CD4-positive, alpha-beta T cell treated with Interleukin-4 for 4 hours (primary cell): Measurements from ENCODE around the gene KCTD16.
A peak's percentile ranks its signal among the peaks of the same experiment; 100 is the strongest.

Source experiments
- DNase-seq: peaks from one replicate; pipeline ENCODE4 v3.0.0-alpha.2; 2020

KCTD16 gene

GRCh38 chr5:144170276-144171024 lies at the start of gene KCTD16, which contains the start of gene YIPF5:
TSS of gene KCTD16 (plus strand) at chr5:144170873.
TSS of gene YIPF5 (minus strand) at chr5:144170659. CDS start at chr5:144169955, 704 bp downstream.
- peak; percentile 98 for DNase-seq

- DNase-seq, result no peak
Observed at GRCh38 chr5:144121577-144121976, 49.1 kb upstream of the KCTD16 start.

- no peak for DNase-seq
Observed at GRCh38 chr5:144122081-144122480, 48.6 kb upstream of the KCTD16 start.

- no peak for DNase-seq
Observed at GRCh38 chr5:144122641-144123040, 48.0 kb upstream of the KCTD16 start.

DNA sequence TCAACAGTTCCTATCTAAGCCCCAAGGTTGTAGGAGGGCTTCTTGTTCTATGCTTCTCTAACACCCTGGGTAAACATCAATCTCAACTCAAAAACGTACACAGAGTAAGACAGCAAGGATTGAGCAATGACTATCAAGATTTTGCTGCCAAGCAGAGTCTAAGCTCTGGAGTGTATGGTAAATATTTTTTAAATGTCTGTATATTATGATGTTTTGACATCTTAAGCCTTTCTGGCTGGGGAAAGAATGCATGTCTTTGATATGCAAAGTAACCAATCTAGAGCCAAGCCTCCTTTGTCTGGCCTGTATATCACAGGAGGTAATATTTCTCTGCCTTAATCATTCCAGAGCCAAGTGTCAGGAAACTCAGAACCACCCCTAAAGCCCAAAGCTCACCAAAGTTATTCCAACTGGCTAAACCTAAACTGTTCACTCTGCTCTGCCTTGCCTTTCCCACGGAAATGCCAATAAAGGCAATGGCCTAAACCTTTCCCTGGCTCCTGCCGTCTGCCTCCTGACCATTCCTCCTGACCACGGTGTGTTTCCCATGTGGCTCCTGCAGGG lies 45.4 kb upstream of the KCTD16 start:
- no peak for DNase-seq

DNA sequence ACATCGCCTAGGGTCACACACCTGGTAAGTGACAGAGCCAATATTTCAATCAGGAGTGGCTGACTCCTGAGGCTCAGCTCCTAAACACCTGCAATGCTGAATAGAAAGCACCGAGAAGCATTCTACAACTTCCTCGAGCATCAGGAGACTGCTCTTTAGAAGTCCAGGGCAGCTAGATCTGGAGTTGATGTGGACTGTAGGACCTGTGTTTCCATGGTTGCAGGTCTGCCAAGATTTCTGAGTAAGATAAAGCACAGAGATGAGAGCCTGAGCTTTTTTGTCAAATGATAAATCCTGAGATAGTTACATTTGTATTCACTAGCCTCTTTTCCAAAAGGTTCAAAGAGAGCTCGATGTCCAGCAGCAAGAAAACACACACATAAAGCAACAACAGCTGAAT lies 44.0 kb upstream of the KCTD16 start:
- DNase-seq, result no peak

DNA sequence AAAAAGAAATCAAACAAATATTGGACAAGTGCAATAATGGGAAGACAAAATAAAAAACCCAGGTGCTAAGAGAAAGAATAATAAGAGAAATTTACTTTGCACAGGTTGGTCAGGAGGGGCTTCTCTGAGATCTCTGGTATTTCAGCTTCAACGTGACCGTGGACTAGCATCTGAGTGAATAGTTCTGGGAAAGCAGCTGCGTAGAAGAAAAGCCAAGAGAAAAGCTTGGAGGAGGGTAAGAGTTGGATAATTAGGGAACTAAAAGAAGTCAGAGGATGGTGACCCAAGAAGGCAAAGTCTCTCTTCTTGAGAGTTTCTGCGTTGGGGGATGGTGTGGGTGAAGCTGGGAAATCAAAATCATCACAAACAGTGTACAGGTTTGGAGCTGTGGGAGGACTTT lies 41.8 kb upstream of the KCTD16 start:
- no peak for DNase-seq

GRCh38 chr5:144130306-144130705 lies 40.4 kb upstream of the KCTD16 start:
- DNase-seq, result no peak

- DNase-seq, result no peak
Observed at GRCh38 chr5:144131261-144131660, 39.4 kb upstream of the KCTD16 start.

GRCh38 chr5:144133050-144133633 lies 37.5 kb upstream of the KCTD16 start:
- no peak for DNase-seq

GRCh38 chr5:144134194-144134826 lies 36.4 kb upstream of the KCTD16 start:
- DNase-seq, result no peak

GRCh38 chr5:144135113-144135762 lies 35.4 kb upstream of the KCTD16 start:
- DNase-seq, result no peak

DNA sequence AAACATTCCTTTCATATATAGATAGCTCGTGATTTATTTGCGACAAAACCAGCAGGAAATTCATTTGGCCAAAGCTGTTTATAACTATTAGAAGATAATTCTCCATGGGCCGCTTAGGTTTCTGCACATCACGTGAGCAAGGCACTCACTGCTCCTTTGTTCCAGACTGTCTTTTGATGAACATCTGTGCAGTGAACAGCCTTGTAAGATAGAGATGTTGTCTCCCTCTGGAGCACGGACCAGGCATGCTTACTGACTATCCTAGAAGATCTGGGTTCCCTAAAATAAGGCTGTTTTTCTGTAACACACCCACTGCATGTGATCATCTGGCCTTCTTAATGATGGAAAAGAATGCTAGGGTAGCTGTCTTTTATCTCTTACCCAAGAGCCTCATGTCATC lies 31.1 kb upstream of the KCTD16 start:
- no peak for DNase-seq

DNA sequence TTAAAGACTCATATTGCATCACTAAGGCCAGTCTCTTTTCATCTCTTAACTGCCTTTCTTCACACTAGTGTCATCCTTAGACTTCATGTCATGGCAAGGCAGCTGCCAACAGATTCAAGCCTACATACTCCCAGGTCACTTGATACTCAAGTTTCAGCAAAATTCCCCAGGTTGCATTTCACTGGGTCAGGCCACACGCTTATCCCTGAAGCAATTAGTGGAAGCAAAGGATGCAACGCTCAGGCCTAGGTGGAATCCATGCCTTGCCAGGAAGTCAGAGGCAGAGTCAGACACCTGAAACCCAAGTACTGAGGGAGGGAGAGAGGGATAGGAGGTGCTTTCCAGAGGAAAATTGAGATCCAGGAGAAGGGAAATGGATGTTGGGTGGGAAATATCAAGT lies 29.1 kb upstream of the KCTD16 start:
- DNase-seq, result no peak

GRCh38 chr5:144142139-144142823 lies 28.4 kb upstream of the KCTD16 start:
- DNase-seq, result peak; percentile 30

GRCh38 chr5:144142824-144143162 lies 27.9 kb upstream of the KCTD16 start:
- DNase-seq, result no peak

DNA sequence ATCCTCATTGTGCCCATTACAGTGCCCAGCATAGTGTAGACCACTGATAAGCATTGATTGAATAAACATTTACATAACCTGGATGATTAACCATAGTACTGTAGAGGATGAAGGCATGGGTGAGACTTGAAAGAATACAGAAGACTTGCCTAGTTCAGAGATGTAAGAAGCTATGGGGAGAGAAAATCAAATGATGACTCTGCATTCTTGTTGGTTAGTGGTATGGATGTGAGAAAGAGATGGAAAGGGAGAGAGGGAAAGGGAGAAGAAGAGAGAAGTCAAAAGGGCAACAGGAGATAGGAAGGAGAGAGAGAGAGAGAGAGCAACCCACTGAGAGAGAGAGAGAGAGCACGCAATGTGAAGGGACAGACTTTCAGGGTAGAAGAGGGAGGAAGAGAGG lies 27.0 kb upstream of the KCTD16 start:
- DNase-seq, result no peak

GRCh38 chr5:144144956-144145751 lies 25.5 kb upstream of the KCTD16 start:
- no peak for DNase-seq

GRCh38 chr5:144151026-144151425 lies 19.6 kb upstream of the KCTD16 start:
- DNase-seq, result no peak

GRCh38 chr5:144156767-144157171 lies 13.9 kb upstream of the KCTD16 start:
- no peak for DNase-seq

- no peak for DNase-seq
Observed at GRCh38 chr5:144162686-144163085, 8.0 kb upstream of the KCTD16 start.

GRCh38 chr5:144166696-144167095 lies 4.0 kb upstream of the KCTD16 start:
- no peak for DNase-seq
